Mesendoderm (in vitro differentiated cells): ENCODE data around the gene COX4I2.
"Not testable (repeated sequence)": the region's sequence is repeated elsewhere in the genome, so short reads cannot be mapped to it uniquely, and the experiment has no call there.

Experiments used
- DNase-seq: peaks from one replicate; pipeline ENCODE4 v3.0.0; 2013
- H2AK5ac ChIP-seq: 2 replicates; pipeline ENCODE4 v1.6.1; 2013; ENCODE audit warnings: low read length, inconsistent platforms
- H2BK120ac ChIP-seq: 2 replicates; pipeline ENCODE4 v1.6.1; 2013; ENCODE audit warnings: low read depth, mild to moderate bottlenecking, low read length, moderate library complexity, mixed read lengths
- H2BK15ac ChIP-seq: replicated peaks from 2 replicates; pipeline ENCODE4 v1.6.1; 2013; ENCODE audit warnings: low read depth, mild to moderate bottlenecking, moderate library complexity
- H2BK5ac ChIP-seq: 2 replicates; pipeline ENCODE4 v1.6.1; 2013; ENCODE audit warnings: low read length, inconsistent platforms
- H3K18ac ChIP-seq: 2 replicates; pipeline ENCODE4 v1.6.1; 2013; ENCODE audit warnings: mild to moderate bottlenecking, low read length, mixed read lengths
- H3K23ac ChIP-seq: one replicate; pipeline ENCODE4 v1.6.1; 2013; ENCODE audit warnings: low read length
- H3K27ac ChIP-seq: 2 replicates; pipeline ENCODE4 v1.5.1; 2013; ENCODE audit warnings: low read depth, mild to moderate bottlenecking, inconsistent platforms, low read length, moderate library complexity
- H3K27me3 ChIP-seq: 2 replicates; pipeline ENCODE4 v1.6.1; 2013; ENCODE audit warnings: low read length, control low read depth, mild to moderate bottlenecking, inconsistent platforms; ENCODE audit not compliant: insufficient read depth, poor library complexity
- H3K36me3 ChIP-seq: 2 replicates; pipeline ENCODE4 v1.6.1; 2013; ENCODE audit warnings: low read length, inconsistent platforms; ENCODE audit not compliant: control insufficient read depth, insufficient read depth
- H3K4ac ChIP-seq: one replicate; pipeline ENCODE4 v1.6.1; 2013; ENCODE audit warnings: low read depth, mild to moderate bottlenecking, low read length, moderate library complexity
- H3K4me1 ChIP-seq: 2 replicates; pipeline ENCODE4 v1.6.1; 2013; ENCODE audit warnings: low read depth, low read length, inconsistent platforms; ENCODE audit not compliant: control insufficient read depth
- H3K4me2 ChIP-seq: 2 replicates; pipeline ENCODE4 v1.6.1; 2013; ENCODE audit warnings: low read length
- H3K4me3 ChIP-seq: 2 replicates; pipeline ENCODE4 v1.5.1; 2013; ENCODE audit warnings: mild to moderate bottlenecking, low read length
- H3K56ac ChIP-seq: one replicate; pipeline ENCODE4 v1.6.1; 2013; ENCODE audit warnings: low read length
- H3K79me1 ChIP-seq: 2 replicates; pipeline ENCODE4 v1.6.1; 2013; ENCODE audit warnings: low read length, inconsistent platforms
- H3K79me2 ChIP-seq: 2 replicates; pipeline ENCODE4 v1.6.1; 2013; ENCODE audit warnings: mild to moderate bottlenecking, low read length; ENCODE audit not compliant: control insufficient read depth, insufficient read depth
- H3K9ac ChIP-seq: 2 replicates; pipeline ENCODE4 v1.6.1; 2013; ENCODE audit warnings: low read length, inconsistent platforms
- H4K5ac ChIP-seq: one replicate; pipeline ENCODE4 v1.6.1; 2013; ENCODE audit warnings: low read length
- H4K8ac ChIP-seq: one replicate; pipeline ENCODE4 v1.6.1; 2013; ENCODE audit warnings: low read depth, mild to moderate bottlenecking, control low read depth, low read length, moderate library complexity
- WGBS: extraction: QIAGEN DNeasy Blood & Tissue Kit; methylation state at CpG from one replicate; pipeline ENCODE4 v1.1.7; 2013; ENCODE audit warnings: low lambda C conversion rate, missing lambda C conversion rate; ENCODE audit not compliant: insufficient coverage; ENCODE audit errors: extremely low coverage; 5-methylcytosine and 5-hydroxymethylcytosine counted together

COX4I2 gene

GRCh38 chr20:31605902-31606803, 31.6 kb upstream of the COX4I2 start:
- peak overlapping the region; percentile 67 for H3K4me2 ChIP-seq
- no peaks in the 10 kb centered on the region for H3K27me3 ChIP-seq
- no peaks in the 10 kb centered on the region for H3K36me3 ChIP-seq
- H3K56ac ChIP-seq = peak overlapping the region; percentile 99
- no peak overlapping the region for H2BK15ac ChIP-seq
- H2BK5ac ChIP-seq = peak overlapping the region; percentile 85
- H2AK5ac ChIP-seq = no peak overlapping the region
- H3K79me2 ChIP-seq = peaks cover 26% of the 10 kb centered on the region
- peak overlapping the region; percentile 25 for H3K23ac ChIP-seq
- peak overlapping the region; percentile 38 for H3K4ac ChIP-seq
- peak; percentile 33 for DNase-seq
- no peak overlapping the region for H4K5ac ChIP-seq
- H3K18ac ChIP-seq = peak overlapping the region; percentile 41
- H3K4me3 ChIP-seq = peak overlapping the region; percentile 93
- H3K9ac ChIP-seq = peak overlapping the region; percentile 98
- no peak overlapping the region for H2BK120ac ChIP-seq
- H3K79me1 ChIP-seq = peaks cover 2% of the 10 kb centered on the region
- H3K27ac ChIP-seq = peak overlapping the region; percentile 89
- no CpG with 5 or more reads among the region's 39 CpGs for WGBS
- H4K8ac ChIP-seq = no peak overlapping the region
- H3K4me1 ChIP-seq = peaks cover 5% of the 10 kb centered on the region

- no peaks in the 10 kb centered on the region for H3K36me3 ChIP-seq
- peak overlapping the region; percentile 89 for H3K27ac ChIP-seq
- H3K56ac ChIP-seq = peak overlapping the region; percentile 86
- no peak overlapping the region for H2BK15ac ChIP-seq
- H3K9ac ChIP-seq = peak overlapping the region; percentile 98
- peak overlapping the region; percentile 35 for H3K18ac ChIP-seq
- H3K27me3 ChIP-seq = no peaks in the 10 kb centered on the region
- peaks cover 8% of the 10 kb centered on the region for H3K4me1 ChIP-seq
- peak overlapping the region; percentile 14 for H2BK120ac ChIP-seq
- no peak overlapping the region for H4K5ac ChIP-seq
- peak overlapping the region; percentile 7 for H4K8ac ChIP-seq
- peak overlapping the region; percentile 67 for H3K4me2 ChIP-seq
- H2AK5ac ChIP-seq = peak overlapping the region; percentile 92
- DNase-seq = peak; percentile 92
- no CpG with 5 or more reads among the region's 8 CpGs for WGBS
- peak overlapping the region; percentile 29 for H2BK5ac ChIP-seq
- no peak overlapping the region for H3K4ac ChIP-seq
- H3K4me3 ChIP-seq = peak overlapping the region; percentile 93
- H3K23ac ChIP-seq = peak overlapping the region; percentile 84
- H3K79me1 ChIP-seq = peaks cover 2% of the 10 kb centered on the region
- H3K79me2 ChIP-seq = peaks cover 26% of the 10 kb centered on the region
Observed at GRCh38 chr20:31606804-31607639, 30.7 kb upstream of the COX4I2 start.

- Histone ChIP-seq H2BK120ac (peak overlapping the region; percentile 14), H3K4ac (peak overlapping the region; percentile 18), H2AK5ac (peak overlapping the region; percentile 92), H4K5ac (peak overlapping the region; percentile 65), H3K4me3 (no peak overlapping the region), H3K18ac (peak overlapping the region; percentile 35), H2BK5ac (peak overlapping the region; percentile 93), H3K27ac (peak overlapping the region; percentile 89), H3K56ac (peak overlapping the region; percentile 86), H3K9ac (peak overlapping the region; percentile 98), H3K4me1 (peaks cover 8% of the 10 kb centered on the region), H3K36me3 (no peaks in the 10 kb centered on the region), H3K4me2 (peak overlapping the region; percentile 67), H3K79me2 (peaks cover 26% of the 10 kb centered on the region), H2BK15ac (no peak overlapping the region), H3K27me3 (no peaks in the 10 kb centered on the region), H3K79me1 (peaks cover 2% of the 10 kb centered on the region), H4K8ac (no peak overlapping the region), H3K23ac (no peak overlapping the region)
- DNase-seq = peak; percentile 65
- no CpG with 5 or more reads among the region's 9 CpGs for WGBS
Observed at GRCh38 chr20:31607640-31608250, 30.0 kb upstream of the COX4I2 start.

- H3K56ac ChIP-seq = peak overlapping the region; percentile 84
- peak overlapping the region; percentile 83 for H2BK120ac ChIP-seq
- H3K36me3 ChIP-seq = no peaks in the 10 kb centered on the region
- peak overlapping the region; percentile 28 for H3K4me2 ChIP-seq
- DNase-seq = peak; percentile 98
- no CpG with 5 or more reads among the region's 45 CpGs for WGBS
- no peak overlapping the region for H2AK5ac ChIP-seq
- H3K18ac ChIP-seq = peak overlapping the region; percentile 60
- H3K79me2 ChIP-seq = peaks cover 26% of the 10 kb centered on the region
- H3K79me1 ChIP-seq = no peaks in the 10 kb centered on the region
- H3K4me3 ChIP-seq = no peak overlapping the region
- H3K27ac ChIP-seq = peak overlapping the region; percentile 89
- H4K8ac ChIP-seq = peak overlapping the region; percentile 3
- H3K9ac ChIP-seq = peak overlapping the region; percentile 98
- H2BK15ac ChIP-seq = no peak overlapping the region
- no peak overlapping the region for H4K5ac ChIP-seq
- peaks cover 8% of the 10 kb centered on the region for H3K4me1 ChIP-seq
- no peaks in the 10 kb centered on the region for H3K27me3 ChIP-seq
- H3K23ac ChIP-seq = no peak overlapping the region
- peak overlapping the region; percentile 93 for H2BK5ac ChIP-seq
- peak overlapping the region; percentile 18 for H3K4ac ChIP-seq
Observed at GRCh38 chr20:31608251-31608945, 29.3 kb upstream of the COX4I2 start.

- H3K27me3 ChIP-seq, H2BK15ac ChIP-seq, H3K23ac ChIP-seq, H4K8ac ChIP-seq, H4K5ac ChIP-seq, H2AK5ac ChIP-seq, H3K4me2 ChIP-seq, H3K27ac ChIP-seq, H3K9ac ChIP-seq, H3K56ac ChIP-seq, H3K79me1 ChIP-seq, H3K79me2 ChIP-seq, H3K36me3 ChIP-seq, H3K4me1 ChIP-seq, DNase-seq, H2BK5ac ChIP-seq, H3K4me3 ChIP-seq: not testable (repeated sequence)
- peak overlapping the region; percentile 97 for H3K18ac ChIP-seq
- H3K4ac ChIP-seq = peak overlapping the region; percentile 67
- peak overlapping the region; percentile 67 for H2BK120ac ChIP-seq
- no CpG with 5 or more reads among the region's 12 CpGs for WGBS
Observed at GRCh38 chr20:31612271-31612640, 25.5 kb upstream of the COX4I2 start.
